ENCODE measurements around the gene CRYBB1. TPM values are rescaled to one million over a fixed set of nuclear protein-coding genes. Genes with fewer than 3 reads are reported as not detected.

The CRYBB1 gene
- total and polyA plus RNA-seq, 4 donors = 0.17 to 2.3 (median 0.32) TPM; not detected in 1

DNA sequence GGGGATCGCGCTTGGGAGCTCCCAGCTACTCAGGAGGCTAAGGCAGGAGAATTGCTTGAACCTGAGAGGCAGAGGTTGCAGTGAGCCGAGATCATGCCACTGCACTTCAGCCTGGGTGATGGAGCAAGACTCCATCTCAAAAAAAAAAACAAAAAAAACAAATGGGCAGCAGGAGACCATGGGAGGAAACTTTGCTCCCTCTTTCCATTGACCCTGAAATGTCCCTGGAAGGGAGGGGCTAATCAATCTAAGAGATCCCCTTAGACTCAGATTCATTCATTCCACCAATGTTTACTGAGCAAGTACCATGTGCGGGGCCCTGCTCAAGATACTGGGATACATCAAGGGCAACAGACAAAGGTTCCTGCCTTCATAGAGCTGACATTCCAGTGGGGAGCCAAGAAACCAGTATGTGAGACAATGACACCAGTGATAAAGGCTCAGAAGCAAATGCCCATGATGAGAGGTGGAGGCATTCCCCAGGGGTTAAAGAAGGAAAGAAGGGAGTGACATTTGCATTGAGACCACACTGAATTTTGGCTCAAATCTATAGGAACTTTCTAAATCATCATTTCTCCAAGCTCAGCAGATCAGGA lies 67.8 kb downstream of the CRYBB1 start:
- Histone ChIP-seq H3K4me3 (ENCODE audit: low read depth in 1 of 3, low read length in 3 of 3) (no peak overlapping the region), H3K9ac (ENCODE audit: low read depth in 1 of 2, low read length in 2 of 2) (no peak overlapping the region), H3K27me3 (ENCODE audit: control insufficient read depth in 4 of 4, insufficient read depth in 4 of 4, low read length in 3 of 4) (no peaks in the 10 kb centered on the region), H3K27ac (ENCODE audit: low read depth in 1 of 2, low read length in 2 of 2) (peak overlapping the region; percentile 69 to 80), H3K36me3 (ENCODE audit: control insufficient read depth in 4 of 4, insufficient read depth in 3 of 4, low read depth in 1 of 4, low read length in 3 of 4) (peaks cover 0 to 4% (median 0%) of the 10 kb centered on the region in 4 donors), H3K9me3 (ENCODE audit: control insufficient read depth in 4 of 4, low read length in 3 of 4) (no peaks in the 10 kb centered on the region), H3K4me1 (ENCODE audit: control insufficient read depth in 4 of 4, insufficient read depth in 4 of 4, low read length in 3 of 4) (peaks cover 19 to 74% (median 59%) of the 10 kb centered on the region in 4 donors)
- no peak for DNase-seq (ENCODE audit: low spot score)
- peak in 1 of 2 donors; percentile 10 for TF ChIP-seq JUND (IDR thresholded peaks at IDR 0.05)
- no peak for TF ChIP-seq GABPA (IDR thresholded peaks at IDR 0.05 in 1 of 2, conservative IDR thresholded peaks at IDR 0.05 in 1 of 2)
- peak in 1 of 2 donors; percentile 4 for TF ChIP-seq RXRA (IDR thresholded peaks at IDR 0.05)
- TF ChIP-seq HNF4A (conservative IDR thresholded peaks at IDR 0.05) = peak; percentile 61 to 74
- WGBS = 59% methylated on average over 4 of the region's 4 CpGs

Small RNA genes within 50 kb of the gene (small RNA-seq; reads per million reads assigned to genes)
- 0.44 reads per million, percentile 50 among the genes with 10 or more reads in this experiment for gene MIR548J
- not detected for gene RF01874

Other genes with a start within 250 kb of the CRYBB1 start
- gene ASPHD2, start 188.8 kb downstream of the CRYBB1 start, total RNA-seq = under 1 TPM; 0.17 to 0.47 TPM
- gene ASPHD2, start 188.8 kb downstream of the CRYBB1 start, polyA plus RNA-seq = under 1 TPM; 0.12 to 0.19 TPM
- gene HPS4, start 134.2 kb downstream of the CRYBB1 start, total RNA-seq = 10 to 100 TPM; 13.6 to 26.2 TPM
- 10 to 100 TPM in 1 of 2 donors, 1 to 10 TPM in 1; 5.4 to 11.6 TPM for gene HPS4, start 134.2 kb downstream of the CRYBB1 start, polyA plus RNA-seq
- 10 to 100 TPM; 15.1 to 18.6 TPM for gene SRRD, start 134.2 kb downstream of the CRYBB1 start, total RNA-seq
- 10 to 100 TPM in 1 of 2 donors, 1 to 10 TPM in 1; 8.7 to 12.2 TPM for gene SRRD, start 134.2 kb downstream of the CRYBB1 start, polyA plus RNA-seq
- gene TFIP11, start 105.6 kb downstream of the CRYBB1 start, total RNA-seq = 10 to 100 TPM; 27.8 to 31.7 TPM
- 10 to 100 TPM; 14.3 to 21.3 TPM for gene TFIP11, start 105.6 kb downstream of the CRYBB1 start, polyA plus RNA-seq
- gene TPST2, start 27.9 kb downstream of the CRYBB1 start, total RNA-seq = 100 to 1,000 TPM in 1 of 2 donors, 10 to 100 TPM in 1; 33.3 to 109 TPM
- gene TPST2, start 27.9 kb downstream of the CRYBB1 start, polyA plus RNA-seq = 10 to 100 TPM; 58.1 to 81.3 TPM
- not detected for gene CRYBA4, start 3.9 kb upstream of the CRYBB1 start, total RNA-seq
- gene CRYBA4, start 3.9 kb upstream of the CRYBB1 start, polyA plus RNA-seq = not detected
- gene MIAT, start 39.6 kb upstream of the CRYBB1 start, total RNA-seq = 1 to 10 TPM; 1.2 to 1.5 TPM
- under 1 TPM; 0.18 to 0.29 TPM for gene MIAT, start 39.6 kb upstream of the CRYBB1 start, polyA plus RNA-seq

All from liver (tissue), 10 donors.